A549 (cell line): ENCODE data around the gene UBAP1.

Source experiments
- EP300 ChIP-seq, 2 experiments: fragments of >200 bp; sonication (Bioruptor Twin); formaldehyde crosslinking; IDR thresholded peaks; 2 replicates in 1 of 2; 3 replicates in 1 of 2; pipeline ENCODE4 v1.6.1; 2016 to 2017
- JUN ChIP-seq, 2 experiments: fragments of >200 bp; sonication (Bioruptor Twin); formaldehyde crosslinking; IDR thresholded peaks; 2 replicates in 1 of 2; 3 replicates in 1 of 2; pipeline ENCODE4 v1.6.1; 2016 to 2017
- MAFK ChIP-seq: fragments of 450-650 bp; IDR thresholded peaks from 2 replicates; pipeline ENCODE4 v1.6.1; 2014; ENCODE audit not compliant: partially characterized antibody
- ZFP36 ChIP-seq: fragments of 450-650 bp; IDR thresholded peaks from 2 replicates; pipeline ENCODE4 v1.6.1; 2014; ENCODE audit warnings: borderline replicate concordance; ENCODE audit not compliant: partially characterized antibody
- TF ChIP-seq, protein P1 (sequence below): fragments of >200 bp; sonication (Bioruptor Twin); formaldehyde crosslinking; IDR thresholded peaks from 3 replicates; pipeline ENCODE4 v1.5.1; 2016
- TF ChIP-seq, protein P2 (sequence below): IDR thresholded peaks from 2 replicates; pipeline ENCODE4 v1.6.1; 2012
- TF ChIP-seq, protein P3 (sequence below): fragments of 150-350 bp; IDR thresholded peaks from 2 replicates; pipeline ENCODE4 v1.6.1; 2014; ENCODE audit warnings: low read depth, mild to moderate bottlenecking, low read length

DNA sequence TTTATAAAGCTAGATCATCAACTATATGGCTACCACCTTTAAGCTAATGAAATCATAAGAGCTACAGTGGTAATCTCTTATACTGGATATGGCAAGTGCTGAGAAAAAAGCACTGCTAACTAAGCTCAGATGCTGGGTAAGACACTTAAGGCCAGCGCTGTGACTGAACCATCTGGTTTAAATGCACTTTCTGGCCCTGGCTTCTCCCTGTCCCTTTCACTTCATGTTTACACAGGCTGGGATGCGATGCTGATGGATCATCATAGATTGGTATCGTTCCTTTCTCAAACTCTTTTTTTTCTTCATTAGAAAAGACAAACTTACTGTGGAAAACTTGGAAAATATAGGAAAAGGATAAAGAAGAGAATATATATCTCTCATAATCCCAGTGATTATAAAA is 97.9 kb downstream of the UBAP1 start:
- TF ChIP-seq, protein P1, sequence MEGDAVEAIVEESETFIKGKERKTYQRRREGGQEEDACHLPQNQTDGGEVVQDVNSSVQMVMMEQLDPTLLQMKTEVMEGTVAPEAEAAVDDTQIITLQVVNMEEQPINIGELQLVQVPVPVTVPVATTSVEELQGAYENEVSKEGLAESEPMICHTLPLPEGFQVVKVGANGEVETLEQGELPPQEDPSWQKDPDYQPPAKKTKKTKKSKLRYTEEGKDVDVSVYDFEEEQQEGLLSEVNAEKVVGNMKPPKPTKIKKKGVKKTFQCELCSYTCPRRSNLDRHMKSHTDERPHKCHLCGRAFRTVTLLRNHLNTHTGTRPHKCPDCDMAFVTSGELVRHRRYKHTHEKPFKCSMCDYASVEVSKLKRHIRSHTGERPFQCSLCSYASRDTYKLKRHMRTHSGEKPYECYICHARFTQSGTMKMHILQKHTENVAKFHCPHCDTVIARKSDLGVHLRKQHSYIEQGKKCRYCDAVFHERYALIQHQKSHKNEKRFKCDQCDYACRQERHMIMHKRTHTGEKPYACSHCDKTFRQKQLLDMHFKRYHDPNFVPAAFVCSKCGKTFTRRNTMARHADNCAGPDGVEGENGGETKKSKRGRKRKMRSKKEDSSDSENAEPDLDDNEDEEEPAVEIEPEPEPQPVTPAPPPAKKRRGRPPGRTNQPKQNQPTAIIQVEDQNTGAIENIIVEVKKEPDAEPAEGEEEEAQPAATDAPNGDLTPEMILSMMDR: no peak
- TF ChIP-seq EP300 (IDR thresholded peaks at IDR 0.05) (no peak), JUN (IDR thresholded peaks at IDR 0.05) (no peak), ZFP36 (no peak), MAFK (no peak)
- TF ChIP-seq, protein P2, sequence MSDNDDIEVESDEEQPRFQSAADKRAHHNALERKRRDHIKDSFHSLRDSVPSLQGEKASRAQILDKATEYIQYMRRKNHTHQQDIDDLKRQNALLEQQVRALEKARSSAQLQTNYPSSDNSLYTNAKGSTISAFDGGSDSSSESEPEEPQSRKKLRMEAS: no peak
- TF ChIP-seq, protein P3, sequence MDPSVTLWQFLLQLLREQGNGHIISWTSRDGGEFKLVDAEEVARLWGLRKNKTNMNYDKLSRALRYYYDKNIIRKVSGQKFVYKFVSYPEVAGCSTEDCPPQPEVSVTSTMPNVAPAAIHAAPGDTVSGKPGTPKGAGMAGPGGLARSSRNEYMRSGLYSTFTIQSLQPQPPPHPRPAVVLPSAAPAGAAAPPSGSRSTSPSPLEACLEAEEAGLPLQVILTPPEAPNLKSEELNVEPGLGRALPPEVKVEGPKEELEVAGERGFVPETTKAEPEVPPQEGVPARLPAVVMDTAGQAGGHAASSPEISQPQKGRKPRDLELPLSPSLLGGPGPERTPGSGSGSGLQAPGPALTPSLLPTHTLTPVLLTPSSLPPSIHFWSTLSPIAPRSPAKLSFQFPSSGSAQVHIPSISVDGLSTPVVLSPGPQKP: no peak
